Mesothelial cell of epicardium (in vitro differentiated cells): ENCODE results near the gene MXRA7. TPM values are rescaled to one million over a fixed set of nuclear protein-coding genes. Genes with fewer than 3 reads are reported as not detected.
A peak's percentile ranks its signal among the peaks of the same experiment; 100 is the strongest.

Source experiments
- DNase-seq, 2 experiments: peaks; one replicate each; pipeline ENCODE4 v3.0.0; 2021; ENCODE audit warnings: low spot score in 2 of 2; ENCODE audit not compliant: unreplicated experiment in 2 of 2
- H3K27ac Mint-ChIP-seq: 2 replicates; pipeline ENCODE4 v1.8.0; 2021; ENCODE audit warnings: mixed read lengths
- H3K27me3 Mint-ChIP-seq: 2 replicates; pipeline ENCODE4 v1.8.0; 2021; ENCODE audit warnings: low read depth, mixed read lengths
- H3K36me3 Mint-ChIP-seq: 2 replicates; pipeline ENCODE4 v1.8.0; 2021; ENCODE audit warnings: mixed read lengths
- H3K4me1 Mint-ChIP-seq: 2 replicates; pipeline ENCODE4 v1.8.0; 2021; ENCODE audit warnings: mixed read lengths
- H3K4me3 Mint-ChIP-seq: 2 replicates; pipeline ENCODE4 v1.8.0; 2021; ENCODE audit warnings: mild to moderate bottlenecking, moderate library complexity, mixed read lengths
- H3K9me3 Mint-ChIP-seq: 2 replicates; pipeline ENCODE4 v1.8.0; 2021; ENCODE audit warnings: mixed read lengths
- CTCF ChIP-seq: fragments of 200-600 bp; sonication (generic); IDR thresholded peaks from one replicate; pipeline ENCODE4 v1.5.0; 2021; ENCODE audit warnings: antibody characterized with exemption; ENCODE audit not compliant: unreplicated experiment
- total RNA-seq: library from RNA; stranded (reverse); gene quantifications from 3 replicates; pipeline ENCODE4 v1.2.1, GENCODE V29; 2021

Gene MXRA7
- total RNA-seq, 1 donor from 2014 or later, result 53.6 TPM

DNA sequence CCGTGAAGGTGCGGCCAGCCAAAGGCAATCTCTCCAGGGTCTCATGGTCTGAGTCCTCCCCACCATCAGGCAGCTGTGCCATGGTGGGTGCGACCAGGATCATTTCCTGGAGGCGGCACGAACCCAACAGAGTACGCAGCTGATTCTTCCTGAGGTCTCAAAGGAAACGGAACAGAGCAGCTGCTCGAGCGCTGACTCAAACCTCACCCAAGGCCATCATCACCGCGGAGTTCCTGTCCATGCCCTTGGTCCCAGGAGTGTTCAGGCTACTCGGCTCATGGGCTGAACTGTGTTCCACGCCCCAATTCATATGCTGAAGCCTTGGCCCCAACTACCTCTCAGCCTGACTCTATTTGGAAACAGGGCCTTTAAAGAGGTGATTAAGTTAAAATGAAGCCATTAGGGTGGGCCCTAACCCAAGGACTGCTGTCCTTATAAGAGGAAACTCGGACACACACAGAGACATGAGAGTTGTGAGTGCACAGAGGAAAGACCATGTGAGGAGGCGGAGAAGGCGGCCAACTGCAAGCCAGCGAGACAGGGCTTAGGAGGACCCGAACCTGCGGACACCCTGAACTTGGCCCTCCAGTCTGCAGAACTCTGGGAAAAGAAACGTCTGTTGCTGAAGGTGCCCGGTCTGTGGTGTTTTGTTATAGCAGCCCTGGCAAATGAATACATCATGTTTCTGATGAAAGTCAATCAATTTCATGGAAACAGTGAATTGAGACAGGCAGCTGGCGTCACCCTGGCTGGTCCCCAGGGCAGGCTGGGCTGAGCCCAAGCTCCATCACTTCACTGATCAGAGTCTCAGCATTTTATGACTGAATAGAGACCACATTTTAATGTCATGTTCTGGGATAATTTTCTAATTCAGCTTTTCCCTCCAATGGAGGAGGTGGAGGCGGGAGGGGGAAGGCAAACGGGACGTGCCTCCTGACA is 13.7 kb downstream of the MXRA7 start:
- peaks cover 32% of the 10 kb centered on the region for H3K4me1 Mint-ChIP-seq
- DNase-seq, result no peak

GRCh38 chr17:76695059-76695831 is 15.5 kb downstream of the MXRA7 start:
- Mint-ChIP-seq H3K4me3 (no peak overlapping the region), H3K27me3 (no peaks in the 10 kb centered on the region), H3K4me1 (peaks cover 14% of the 10 kb centered on the region), H3K9me3 (no peaks in the 10 kb centered on the region), H3K36me3 (peaks cover 2% of the 10 kb centered on the region), H3K27ac (no peak overlapping the region)
- TF ChIP-seq CTCF, result no peak
- DNase-seq, result no peak

More for the DNA sequence above, 13.7 kb downstream of the MXRA7 start:
- TF ChIP-seq CTCF, result no peak
- H3K27ac Mint-ChIP-seq, result peak overlapping the region; percentile 72
- H3K9me3 Mint-ChIP-seq, result no peaks in the 10 kb centered on the region
- H3K27me3 Mint-ChIP-seq, result no peaks in the 10 kb centered on the region
- no peak overlapping the region for H3K4me3 Mint-ChIP-seq
- peaks cover 2% of the 10 kb centered on the region for H3K36me3 Mint-ChIP-seq

DNA sequence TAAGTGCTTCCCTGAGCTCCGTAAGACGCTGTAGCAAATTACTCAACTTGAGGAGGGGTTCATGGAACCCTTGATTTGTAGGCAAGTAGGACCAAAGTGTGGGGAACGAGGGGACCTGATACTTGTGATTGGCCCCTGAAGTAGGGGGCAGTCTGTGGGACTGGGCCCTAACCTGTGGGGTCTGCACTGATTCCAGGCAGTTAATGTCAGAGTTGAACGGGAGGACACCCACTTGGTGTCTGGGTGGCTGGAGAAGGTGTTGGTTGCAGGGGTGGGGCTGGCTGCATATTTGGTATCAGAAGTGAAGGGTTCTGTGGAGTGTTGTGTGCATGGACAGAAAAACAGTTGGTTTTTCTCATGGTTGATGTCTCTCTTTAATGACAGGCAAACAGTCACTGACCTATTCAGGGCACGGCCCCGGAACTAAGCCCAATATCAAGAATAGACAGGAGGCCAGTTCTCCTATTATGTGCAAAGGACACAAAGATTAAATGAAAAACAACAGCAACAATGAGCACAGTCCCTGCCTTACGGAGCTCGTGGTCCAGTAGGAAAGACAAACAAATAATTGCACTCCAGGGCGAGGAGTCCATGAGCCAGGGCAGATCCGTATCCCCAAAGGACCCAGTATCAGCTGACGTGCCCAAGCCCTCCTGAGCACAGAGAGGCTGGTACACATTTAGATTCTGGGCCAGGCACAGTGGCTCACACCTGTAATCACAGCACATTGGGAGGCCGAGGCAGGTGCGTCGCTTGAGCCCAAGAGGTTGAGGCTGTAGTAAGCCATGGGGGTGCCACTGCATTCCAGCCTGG is 19.2 kb downstream of the MXRA7 start:
- Mint-ChIP-seq H3K36me3 (peaks cover 3% of the 10 kb centered on the region), H3K27ac (no peak overlapping the region), H3K27me3 (no peaks in the 10 kb centered on the region), H3K9me3 (no peaks in the 10 kb centered on the region), H3K4me3 (no peak overlapping the region), H3K4me1 (peaks cover 25% of the 10 kb centered on the region)
- DNase-seq, result no peak
- TF ChIP-seq CTCF, result no peak

- no peak for TF ChIP-seq CTCF
- Mint-ChIP-seq H3K9me3 (no peaks in the 10 kb centered on the region), H3K4me1 (peaks cover 28% of the 10 kb centered on the region), H3K4me3 (no peak overlapping the region), H3K36me3 (peaks cover 3% of the 10 kb centered on the region), H3K27me3 (no peaks in the 10 kb centered on the region), H3K27ac (no peak overlapping the region)
- no peak for DNase-seq
Observed at GRCh38 chr17:76690596-76691280, 20.0 kb downstream of the MXRA7 start.

GRCh38 chr17:76689859-76690258 is 20.9 kb downstream of the MXRA7 start:
- DNase-seq, result no peak
- no peak for TF ChIP-seq CTCF
- Mint-ChIP-seq H3K36me3 (peaks cover 1% of the 10 kb centered on the region), H3K27me3 (no peaks in the 10 kb centered on the region), H3K4me1 (peaks cover 28% of the 10 kb centered on the region), H3K9me3 (no peaks in the 10 kb centered on the region), H3K27ac (no peak overlapping the region), H3K4me3 (no peak overlapping the region)
